Hepatocyte (in vitro differentiated cells): Measurements from ENCODE around the gene APOC4. TPM values are rescaled to one million over a fixed set of nuclear protein-coding genes. Genes with fewer than 3 reads are reported as not detected.

Experiments used
- DNase-seq: peaks from one replicate; pipeline ENCODE4 v3.0.0-alpha.2; 2016; ENCODE audit warnings: low spot score
- H2AFZ ChIP-seq: fragments of 200-600 bp; sonication (generic); 2 replicates; pipeline ENCODE4 v1.6.0; 2016; ENCODE audit warnings: antibody characterized with exemption, mild to moderate bottlenecking
- H3K27ac ChIP-seq: fragments of 200-600 bp; sonication (generic); 2 replicates; pipeline ENCODE4 v1.5.1; 2016; ENCODE audit warnings: mild to moderate bottlenecking
- H3K27me3 ChIP-seq: fragments of 200-600 bp; sonication (generic); 2 replicates; pipeline ENCODE4 v1.6.1; 2016
- H3K36me3 ChIP-seq: fragments of 200-600 bp; sonication (generic); replicated peaks from 2 replicates; pipeline ENCODE4 v1.5.1; 2016; ENCODE audit warnings: low read depth; ENCODE audit not compliant: insufficient read depth
- H3K4me1 ChIP-seq: fragments of 200-600 bp; sonication (generic); 2 replicates; pipeline ENCODE4 v1.5.1; 2016; ENCODE audit warnings: mild to moderate bottlenecking, moderate library complexity; ENCODE audit not compliant: insufficient read depth
- H3K4me2 ChIP-seq: fragments of 200-600 bp; sonication (generic); 2 replicates; pipeline ENCODE4 v1.6.0; 2016
- H3K4me3 ChIP-seq: fragments of 200-600 bp; sonication (generic); 2 replicates; pipeline ENCODE4 v1.5.1; 2016; ENCODE audit warnings: mild to moderate bottlenecking
- H3K79me2 ChIP-seq: fragments of 200-600 bp; sonication (generic); 2 replicates; pipeline ENCODE4 v1.6.0; 2017; ENCODE audit warnings: mild to moderate bottlenecking
- H3K9me2 ChIP-seq: fragments of 200-600 bp; sonication (generic); replicated peaks from 2 replicates; pipeline ENCODE4 v1.6.0; 2017; ENCODE audit warnings: mild to moderate bottlenecking; ENCODE audit not compliant: insufficient read depth
- H3K9me3 ChIP-seq: fragments of 200-600 bp; sonication (generic); 2 replicates; pipeline ENCODE4 v1.5.1; 2016; ENCODE audit warnings: low read depth, mild to moderate bottlenecking
- H4K20me1 ChIP-seq: fragments of 200-600 bp; sonication (generic); 2 replicates; pipeline ENCODE4 v1.6.0; 2016; ENCODE audit warnings: mild to moderate bottlenecking; ENCODE audit not compliant: insufficient read depth, poor library complexity, severe bottlenecking
- CTCF ChIP-seq: fragments of 200-600 bp; sonication (generic); IDR thresholded peaks from 2 replicates; pipeline ENCODE4 v1.5.1; 2016; ENCODE audit warnings: antibody characterized with exemption, mild to moderate bottlenecking; ENCODE audit not compliant: poor library complexity
- EZH2 ChIP-seq: fragments of 200-600 bp; sonication (generic); IDR thresholded peaks from 2 replicates; pipeline ENCODE4 v1.6.1; 2016; ENCODE audit warnings: antibody characterized with exemption, mild to moderate bottlenecking, borderline replicate concordance
- EZH2phosphoT487 ChIP-seq: fragments of 200-600 bp; sonication (generic); IDR thresholded peaks from one replicate; pipeline ENCODE4 v1.6.1; 2018; ENCODE audit warnings: antibody characterized with exemption, mild to moderate bottlenecking, low read depth, moderate library complexity; ENCODE audit not compliant: unreplicated experiment, severe bottlenecking
- WGBS: methylation state at CpG from one replicate; pipeline ENCODE4 v1.1.6; 2016; ENCODE audit warnings: low lambda C conversion rate; ENCODE audit errors: missing lambda C conversion rate; 5-methylcytosine and 5-hydroxymethylcytosine counted together
- polyA plus RNA-seq: library from polyadenylated mRNA; unstranded; fragments of >200 nt; fragmentation: Nextera tagmentation; extraction: Ambion mirVana; gene quantifications from 2 replicates; pipeline ENCODE4 v1.2.1, GENCODE V29; 2016
- total RNA-seq: library from RNA; depleted of rRNA; stranded (reverse); fragments of >200 nt; gene quantifications from 2 replicates; pipeline ENCODE4 v1.2.3, GENCODE V29; 2014

Gene APOC4
- total and polyA plus RNA-seq, 2 experiments from 2014 or later, result not detected

GRCh38 chr19:44992336-44993163 lies 50.5 kb downstream of the APOC4 start:
- H3K4me2 ChIP-seq, result no peak overlapping the region
- H3K4me1 ChIP-seq, result no peaks in the 10 kb centered on the region
- no peak for DNase-seq
- 94% methylated on average over 32 of the region's 44 CpGs for WGBS
- no peaks in the 10 kb centered on the region for H3K27me3 ChIP-seq
- no peaks in the 10 kb centered on the region for H3K9me2 ChIP-seq
- H3K4me3 ChIP-seq, result no peak overlapping the region
- H2AFZ ChIP-seq, result no peak overlapping the region
- TF ChIP-seq CTCF (no peak), EZH2 (no peak), EZH2phosphoT487 (no peak)
- no peaks in the 10 kb centered on the region for H3K36me3 ChIP-seq
- H4K20me1 ChIP-seq, result no peaks in the 10 kb centered on the region
- no peaks in the 10 kb centered on the region for H3K9me3 ChIP-seq
- H3K27ac ChIP-seq, result no peak overlapping the region
- no peaks in the 10 kb centered on the region for H3K79me2 ChIP-seq

- Histone ChIP-seq H3K27ac (no peak overlapping the region), H3K4me1 (no peaks in the 10 kb centered on the region), H3K27me3 (no peaks in the 10 kb centered on the region), H2AFZ (no peak overlapping the region), H3K9me3 (no peaks in the 10 kb centered on the region), H3K79me2 (no peaks in the 10 kb centered on the region), H3K4me3 (no peak overlapping the region), H4K20me1 (no peaks in the 10 kb centered on the region), H3K4me2 (no peak overlapping the region), H3K36me3 (no peaks in the 10 kb centered on the region), H3K9me2 (no peaks in the 10 kb centered on the region)
- TF ChIP-seq EZH2phosphoT487, result no peak
- no peak for TF ChIP-seq EZH2
- no peak for TF ChIP-seq CTCF
- DNase-seq, result no peak
- WGBS, result 94% methylated on average over 6 of the region's 6 CpGs
Observed at GRCh38 chr19:44993526-44993925, 51.5 kb downstream of the APOC4 start.

GRCh38 chr19:44993926-44994537 lies 52.0 kb downstream of the APOC4 start:
- no peak overlapping the region for H2AFZ ChIP-seq
- WGBS, result 96% methylated on average over 12 of the region's 12 CpGs
- no peaks in the 10 kb centered on the region for H3K36me3 ChIP-seq
- no peaks in the 10 kb centered on the region for H3K9me2 ChIP-seq
- no peaks in the 10 kb centered on the region for H3K27me3 ChIP-seq
- no peak for DNase-seq
- no peaks in the 10 kb centered on the region for H3K79me2 ChIP-seq
- no peak overlapping the region for H3K4me3 ChIP-seq
- H4K20me1 ChIP-seq, result no peaks in the 10 kb centered on the region
- H3K9me3 ChIP-seq, result no peaks in the 10 kb centered on the region
- TF ChIP-seq EZH2phosphoT487, result no peak
- no peak for TF ChIP-seq EZH2
- TF ChIP-seq CTCF, result no peak
- H3K4me2 ChIP-seq, result no peak overlapping the region
- no peak overlapping the region for H3K27ac ChIP-seq
- no peaks in the 10 kb centered on the region for H3K4me1 ChIP-seq

Other genes with a start within 250 kb of the APOC4 start
- gene CEACAM16, start 243.1 kb upstream of the APOC4 start, total RNA-seq, result 0.73 TPM in 1 of 2 replicates, not detected in the other
- gene CEACAM16, start 243.1 kb upstream of the APOC4 start, polyA plus RNA-seq, result not detected in 2 replicates
- gene BCL3, start 193.5 kb upstream of the APOC4 start, total RNA-seq, result 4.3 and 6.3 TPM in 2 replicates
- gene BCL3, start 193.5 kb upstream of the APOC4 start, polyA plus RNA-seq, result 45.7 and 51.4 TPM in 2 replicates
- 26.2 and 28.3 TPM in 2 replicates for gene CBLC, start 164.3 kb upstream of the APOC4 start, total RNA-seq
- gene CBLC, start 164.3 kb upstream of the APOC4 start, polyA plus RNA-seq, result 38.1 and 39.7 TPM in 2 replicates
- 53.3 and 77.1 TPM in 2 replicates for gene BCAM, start 133.1 kb upstream of the APOC4 start, total RNA-seq
- 34.7 and 41.8 TPM in 2 replicates for gene BCAM, start 133.1 kb upstream of the APOC4 start, polyA plus RNA-seq
- 174 and 193 TPM in 2 replicates for gene NECTIN2, start 95.9 kb upstream of the APOC4 start, total RNA-seq
- 300 and 307 TPM in 2 replicates for gene NECTIN2, start 95.9 kb upstream of the APOC4 start, polyA plus RNA-seq
- gene TOMM40, start 51.0 kb upstream of the APOC4 start, total RNA-seq, result 60.9 and 67.9 TPM in 2 replicates
- gene TOMM40, start 51.0 kb upstream of the APOC4 start, polyA plus RNA-seq, result 83.1 and 83.7 TPM in 2 replicates
- gene APOE, start 36.4 kb upstream of the APOC4 start, total RNA-seq, result 3,920 and 3,946 TPM in 2 replicates
- gene APOE, start 36.4 kb upstream of the APOC4 start, polyA plus RNA-seq, result 3,558 and 4,019 TPM in 2 replicates
- 330 and 390 TPM in 2 replicates for gene APOC1, start 27.6 kb upstream of the APOC4 start, total RNA-seq
- gene APOC1, start 27.6 kb upstream of the APOC4 start, polyA plus RNA-seq, result 395 and 606 TPM in 2 replicates
- 435 and 454 TPM in 2 replicates for gene APOC2, start 3.8 kb downstream of the APOC4 start, total RNA-seq
- 603 and 827 TPM in 2 replicates for gene APOC2, start 3.8 kb downstream of the APOC4 start, polyA plus RNA-seq
- 41.0 and 49.1 TPM in 2 replicates for gene CLPTM1, start 13.1 kb downstream of the APOC4 start, total RNA-seq
- 89.7 and 93.1 TPM in 2 replicates for gene CLPTM1, start 13.1 kb downstream of the APOC4 start, polyA plus RNA-seq
- gene RELB, start 59.2 kb downstream of the APOC4 start, total RNA-seq, result 6.3 and 8.5 TPM in 2 replicates
- gene RELB, start 59.2 kb downstream of the APOC4 start, polyA plus RNA-seq, result 9.1 and 13.9 TPM in 2 replicates
- gene CLASRP, start 96.8 kb downstream of the APOC4 start, total RNA-seq, result 32.3 and 56.2 TPM in 2 replicates
- gene CLASRP, start 96.8 kb downstream of the APOC4 start, polyA plus RNA-seq, result 45.8 and 74.5 TPM in 2 replicates
- gene ZNF296, start 134.2 kb downstream of the APOC4 start, total RNA-seq, result 0.52 TPM in 1 of 2 replicates, not detected in the other
- 1.2 TPM in 1 of 2 replicates, not detected in the other for gene ZNF296, start 134.2 kb downstream of the APOC4 start, polyA plus RNA-seq
- gene GEMIN7, start 137.0 kb downstream of the APOC4 start, total RNA-seq, result 48.8 and 50.7 TPM in 2 replicates
- 55.3 and 69.0 TPM in 2 replicates for gene GEMIN7, start 137.0 kb downstream of the APOC4 start, polyA plus RNA-seq
- gene PPP1R37, start 150.9 kb downstream of the APOC4 start, total RNA-seq, result 28.1 and 30.8 TPM in 2 replicates
- gene PPP1R37, start 150.9 kb downstream of the APOC4 start, polyA plus RNA-seq, result 14.0 and 15.2 TPM in 2 replicates
- 0.08 and 0.27 TPM in 2 replicates for gene NKPD1, start 218.7 kb downstream of the APOC4 start, total RNA-seq
- gene NKPD1, start 218.7 kb downstream of the APOC4 start, polyA plus RNA-seq, result 0.50 and 0.60 TPM in 2 replicates
- gene TRAPPC6A, start 236.0 kb downstream of the APOC4 start, total RNA-seq, result 24.6 and 25.7 TPM in 2 replicates
- gene TRAPPC6A, start 236.0 kb downstream of the APOC4 start, polyA plus RNA-seq, result 60.1 and 75.8 TPM in 2 replicates
- 8.4 and 12.5 TPM in 2 replicates for gene BLOC1S3, start 236.5 kb downstream of the APOC4 start, total RNA-seq
- 15.6 and 17.1 TPM in 2 replicates for gene BLOC1S3, start 236.5 kb downstream of the APOC4 start, polyA plus RNA-seq